Mucosa of descending colon (tissue), 3 donors: ENCODE measurements around the gene SLC38A5. TPM values are rescaled to one million over a fixed set of nuclear protein-coding genes. Genes with fewer than 3 reads are reported as not detected.
"Not testable (repeated sequence)": the region's sequence is repeated elsewhere in the genome, so short reads cannot be mapped to it uniquely, and the experiment has no call there.

Source experiments
- ATAC-seq: fragments of 200-7000 bp; cut with Tn5 transposase; one replicate; pipeline ENCODE4 v1.9.1; 2020; ENCODE audit warnings: mild to moderate bottlenecking, moderate library complexity
- DNase-seq, 3 donors: peaks; one replicate each; pipeline ENCODE4 v3.0.0-alpha.2; 2020
- H3K36me3 ChIP-seq: fragments of 200-600 bp; one replicate; pipeline ENCODE4 v1.8.0; 2021; ENCODE audit warnings: low read depth, mild to moderate bottlenecking
- H3K4me1 ChIP-seq: fragments of 200-600 bp; one replicate; pipeline ENCODE4 v1.8.0; 2021; ENCODE audit warnings: low read depth, mild to moderate bottlenecking
- H3K4me3 ChIP-seq: fragments of 200-600 bp; one replicate; pipeline ENCODE4 v1.8.0; 2021; ENCODE audit warnings: mild to moderate bottlenecking
- H3K9me3 ChIP-seq: fragments of 200-600 bp; one replicate; pipeline ENCODE4 v1.8.0; 2021; ENCODE audit warnings: mild to moderate bottlenecking
- intact Hi-C, 2 donors: fragments of 100-400 bp; cut with DNase I in 1 of 2; cut with micrococcal nuclease in 1 of 2; formaldehyde crosslinking; loops; one replicate each; pipeline versions ENCODE4 v1.11.0 to v1.11.1; 2022; cut with DNase I, micrococcal nuclease
- total RNA-seq, 3 donors: library from RNA; stranded (reverse); fragmentation: NEBNext Ultra II Directional in 2 of 3; extraction: Animal tissue kit (Norgen Biotek cat#: 25700) in 2 of 3; gene quantifications; one replicate each; pipeline versions ENCODE4 v1.2.1 to v1.2.4, GENCODE V29; 2021 to 2023
- TF ChIP-seq, protein P1 (sequence below): fragments of 200-600 bp; IDR thresholded peaks from one replicate; pipeline ENCODE4 v1.8.0; 2022; ENCODE audit warnings: antibody characterized with exemption, mild to moderate bottlenecking
- donor health status: DM: no; HTN: no; CAD: no; lungs with moderate emphysema.
- donor health status: DM: no; HTN: no; CAD: no.
- donor health status: DM: no; HTN: yes; CAD: no.

Gene SLC38A5
- total RNA-seq, 3 donors from 2014 or later, result 7.3 to 25.9 (median 9.7) TPM

DNA sequence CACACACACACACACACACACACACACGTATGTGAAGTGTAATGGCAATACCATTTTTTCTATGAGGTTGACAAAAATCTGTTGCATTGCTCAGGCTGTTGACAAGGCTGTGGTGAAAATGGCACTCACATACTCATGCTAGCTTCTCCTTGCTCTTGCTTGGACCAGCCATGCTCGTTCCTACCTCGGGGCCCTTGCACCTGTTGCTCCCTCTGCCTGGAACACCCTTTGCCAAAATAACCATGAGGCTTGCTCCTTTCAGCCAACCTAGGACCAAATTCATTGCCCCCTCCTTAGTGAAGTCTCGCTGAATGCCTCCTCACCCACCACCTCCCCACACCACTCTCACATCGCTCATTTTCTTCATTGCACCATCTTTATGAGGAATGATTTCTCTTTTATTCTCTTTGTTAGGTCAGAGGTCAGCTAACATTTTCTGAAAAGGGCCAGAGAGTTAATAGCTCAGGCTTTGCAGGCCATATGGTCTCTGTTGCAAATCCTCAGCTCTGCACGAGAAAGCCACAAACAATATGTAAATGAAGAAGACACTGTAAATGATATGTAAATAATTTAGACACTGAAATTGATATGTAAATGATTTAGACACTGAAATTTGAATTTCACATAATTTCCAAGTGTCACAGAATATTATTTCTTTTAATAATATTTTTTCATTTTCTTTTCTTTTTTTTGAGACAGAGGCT, 13.3 kb downstream of the SLC38A5 start:
- intact Hi-C loops, result no loop called here
- Histone ChIP-seq H3K4me3 (no peak overlapping the region), H3K4me1 (no peaks in the 10 kb centered on the region), H3K36me3 (no peaks in the 10 kb centered on the region), H3K9me3 (no peaks in the 10 kb centered on the region)
- ATAC-seq (no peak), DNase-seq (no peak)
- TF ChIP-seq, protein P1, sequence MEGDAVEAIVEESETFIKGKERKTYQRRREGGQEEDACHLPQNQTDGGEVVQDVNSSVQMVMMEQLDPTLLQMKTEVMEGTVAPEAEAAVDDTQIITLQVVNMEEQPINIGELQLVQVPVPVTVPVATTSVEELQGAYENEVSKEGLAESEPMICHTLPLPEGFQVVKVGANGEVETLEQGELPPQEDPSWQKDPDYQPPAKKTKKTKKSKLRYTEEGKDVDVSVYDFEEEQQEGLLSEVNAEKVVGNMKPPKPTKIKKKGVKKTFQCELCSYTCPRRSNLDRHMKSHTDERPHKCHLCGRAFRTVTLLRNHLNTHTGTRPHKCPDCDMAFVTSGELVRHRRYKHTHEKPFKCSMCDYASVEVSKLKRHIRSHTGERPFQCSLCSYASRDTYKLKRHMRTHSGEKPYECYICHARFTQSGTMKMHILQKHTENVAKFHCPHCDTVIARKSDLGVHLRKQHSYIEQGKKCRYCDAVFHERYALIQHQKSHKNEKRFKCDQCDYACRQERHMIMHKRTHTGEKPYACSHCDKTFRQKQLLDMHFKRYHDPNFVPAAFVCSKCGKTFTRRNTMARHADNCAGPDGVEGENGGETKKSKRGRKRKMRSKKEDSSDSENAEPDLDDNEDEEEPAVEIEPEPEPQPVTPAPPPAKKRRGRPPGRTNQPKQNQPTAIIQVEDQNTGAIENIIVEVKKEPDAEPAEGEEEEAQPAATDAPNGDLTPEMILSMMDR, result no peak

DNA sequence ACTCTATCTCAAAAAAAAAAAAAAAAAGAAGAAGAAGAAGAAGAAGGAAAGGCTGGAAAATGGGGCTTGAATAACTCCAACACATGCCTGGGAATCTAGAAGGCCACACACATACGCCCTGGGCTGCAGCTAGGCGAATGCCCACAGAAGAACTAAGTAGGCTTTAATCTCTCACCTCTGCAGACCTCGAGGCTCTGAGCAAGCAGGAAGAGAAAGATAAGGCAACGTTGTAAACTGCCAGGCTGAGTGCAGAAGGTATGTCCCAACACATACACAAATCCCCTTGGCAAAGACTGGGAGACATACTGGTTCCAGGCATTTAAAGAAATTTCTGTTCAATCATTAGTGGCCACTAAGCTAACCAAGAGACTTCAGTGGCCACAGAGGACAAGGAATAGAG, 18.4 kb downstream of the SLC38A5 start:
- ATAC-seq, result no peak
- Histone ChIP-seq H3K4me3 (no peak overlapping the region), H3K36me3 (no peaks in the 10 kb centered on the region), H3K4me1 (no peaks in the 10 kb centered on the region), H3K9me3 (no peaks in the 10 kb centered on the region)
- intact Hi-C loops, result no loop called here
- no peak for DNase-seq
- TF ChIP-seq, protein P1, result no peak

DNA sequence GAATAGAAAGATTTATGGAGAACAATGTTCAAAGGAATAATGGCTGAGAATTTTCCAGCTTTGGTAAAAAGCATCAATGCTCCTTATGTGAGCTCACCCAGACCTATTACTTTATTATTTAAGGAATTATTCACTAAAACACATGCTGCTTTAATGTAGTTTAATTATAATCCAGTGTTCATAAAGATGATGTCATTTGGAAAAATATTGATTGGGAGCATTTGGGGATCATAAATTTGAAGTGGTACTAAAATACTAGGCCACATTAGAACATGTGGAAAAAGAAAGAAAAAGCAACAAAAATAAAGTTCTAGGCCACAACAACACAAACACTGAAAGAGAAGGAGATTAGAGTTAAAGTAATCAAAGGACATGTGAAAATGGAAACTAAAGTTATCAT, 20.0 kb downstream of the SLC38A5 start:
- ATAC-seq (no peak), DNase-seq (no peak)
- Histone ChIP-seq H3K4me1 (no peaks in the 10 kb centered on the region), H3K4me3 (no peak overlapping the region), H3K9me3 (no peaks in the 10 kb centered on the region), H3K36me3 (no peaks in the 10 kb centered on the region)
- intact Hi-C loops, result no loop called here
- TF ChIP-seq, protein P1, result no peak

DNA sequence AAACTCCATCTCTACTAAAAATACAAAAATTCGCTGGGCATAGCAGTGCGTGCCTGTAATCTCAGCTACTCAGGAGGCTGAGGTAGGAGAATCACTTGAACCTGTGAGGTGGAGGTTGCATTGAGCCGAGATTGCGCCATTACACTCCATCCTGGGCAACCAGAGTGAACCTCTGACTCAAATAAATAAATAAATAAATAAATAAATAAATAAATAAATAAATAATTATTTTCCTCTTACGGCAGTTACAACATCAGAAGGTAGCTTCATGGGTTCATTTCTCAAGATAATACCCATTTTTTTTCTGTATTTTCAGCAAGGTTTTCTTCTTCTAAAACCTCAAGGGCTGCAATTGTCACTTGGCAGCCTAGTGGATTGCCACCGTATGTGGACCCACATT, 22.9 kb downstream of the SLC38A5 start:
- H3K9me3 ChIP-seq, result not testable (repeated sequence)

DNA sequence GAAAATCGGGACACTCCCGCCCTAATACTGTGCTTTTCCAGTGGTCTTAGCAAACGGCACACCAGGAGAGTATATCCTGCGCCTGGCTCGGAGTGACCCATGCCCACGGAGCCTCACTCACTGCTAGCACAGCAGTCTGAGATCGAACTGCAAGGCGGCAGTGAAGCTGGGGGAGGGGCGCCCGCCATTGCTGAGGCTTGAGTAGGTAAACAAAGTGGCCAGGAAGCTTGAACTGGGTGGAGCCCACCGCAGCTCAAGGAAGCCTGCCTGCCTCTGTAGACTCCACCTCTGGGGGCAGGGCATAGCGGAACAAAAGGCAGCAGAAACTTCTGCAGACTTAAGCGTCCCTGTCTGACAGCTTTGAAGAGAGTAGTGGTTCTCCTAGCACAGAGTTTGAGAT, 36.3 kb downstream of the SLC38A5 start:
- H3K4me3 ChIP-seq, H3K4me1 ChIP-seq, intact Hi-C loops, ATAC-seq, H3K9me3 ChIP-seq, H3K36me3 ChIP-seq: not testable (repeated sequence)
- peak; percentile 2 to 51 (median 27) for DNase-seq

More for the DNA sequence above, 22.9 kb downstream of the SLC38A5 start:
- H3K4me1 ChIP-seq, H3K36me3 ChIP-seq, intact Hi-C loops, H3K4me3 ChIP-seq, ATAC-seq, DNase-seq: not testable (repeated sequence)

DNA sequence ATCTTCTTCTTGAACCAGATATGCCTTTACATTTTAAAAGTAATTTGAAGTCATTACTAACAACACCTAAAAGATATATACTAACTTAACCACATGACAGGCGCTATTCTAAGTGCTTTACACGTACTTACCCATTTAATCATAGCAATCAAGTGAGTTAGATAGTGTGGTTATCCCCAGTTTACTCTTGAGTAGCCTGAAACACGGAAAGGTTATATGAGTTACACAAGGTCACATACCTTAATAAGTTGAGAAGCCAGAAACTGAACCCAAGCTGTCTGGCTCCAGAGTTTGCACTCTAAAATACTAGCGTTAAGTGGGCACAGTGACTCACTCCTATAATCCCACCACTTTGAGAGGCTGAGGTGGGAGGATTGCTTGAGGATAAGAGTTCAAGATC, 39.9 kb downstream of the SLC38A5 start:
- H3K4me3 ChIP-seq, DNase-seq, ATAC-seq, H3K9me3 ChIP-seq, H3K36me3 ChIP-seq, H3K4me1 ChIP-seq, intact Hi-C loops: not testable (repeated sequence)

DNA sequence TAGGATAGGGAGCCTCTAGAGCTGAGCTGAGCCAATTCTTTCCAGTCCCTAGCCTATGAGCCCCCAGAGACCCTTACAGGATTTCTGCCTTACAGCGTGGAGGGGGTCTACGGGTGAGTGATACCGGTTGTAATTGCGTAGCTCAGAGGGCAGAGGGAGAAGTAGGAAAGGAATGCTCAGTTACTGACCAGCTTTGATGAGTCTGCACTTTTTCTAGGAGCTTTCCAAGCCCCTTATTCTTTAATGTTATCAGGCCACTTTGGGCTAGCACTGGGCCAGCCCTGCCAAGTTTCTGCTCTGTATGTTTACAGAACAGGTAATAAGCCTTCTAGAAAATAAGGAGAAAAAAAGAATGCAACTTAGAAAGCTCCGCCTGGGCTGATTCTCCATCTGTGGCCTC, 40.5 kb downstream of the SLC38A5 start:
- ATAC-seq, H3K4me3 ChIP-seq, H3K36me3 ChIP-seq, DNase-seq, intact Hi-C loops, H3K4me1 ChIP-seq, H3K9me3 ChIP-seq: not testable (repeated sequence)

DNA sequence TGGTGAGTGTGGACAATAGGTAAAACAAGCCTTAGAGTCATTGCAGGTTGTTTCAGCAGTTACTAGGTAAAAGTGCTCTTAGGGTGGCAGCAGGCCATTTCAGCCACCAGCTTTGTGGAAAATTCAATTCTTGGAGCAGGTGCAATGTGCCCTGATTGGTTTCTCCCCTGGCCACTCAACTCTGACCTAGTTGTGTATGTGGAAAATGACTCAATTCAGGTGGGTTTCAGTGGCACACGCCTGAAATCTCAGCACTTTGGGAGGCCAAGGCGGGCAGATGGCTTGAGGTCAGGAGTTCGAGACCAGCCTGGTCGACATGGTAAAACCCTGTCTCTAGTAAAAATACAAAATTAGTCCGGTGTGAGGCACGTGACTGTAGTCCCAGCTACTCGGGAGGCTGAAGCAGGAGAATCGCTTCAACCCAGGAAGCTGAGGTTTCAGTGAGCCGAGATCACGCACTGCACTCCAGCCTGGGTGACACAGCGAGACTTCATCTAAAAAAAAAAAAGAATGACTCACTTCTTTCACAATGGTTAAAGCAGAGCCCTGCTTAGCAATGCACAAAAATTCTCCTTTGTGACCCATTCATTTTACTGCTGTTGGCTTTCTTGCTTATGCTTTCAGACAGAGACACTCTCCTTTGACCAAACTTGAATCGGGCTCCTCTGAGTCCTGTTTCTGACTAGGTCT, 42.9 kb downstream of the SLC38A5 start:
- ATAC-seq, H3K9me3 ChIP-seq, H3K36me3 ChIP-seq, H3K4me3 ChIP-seq, H3K4me1 ChIP-seq, intact Hi-C loops, DNase-seq: not testable (repeated sequence)

DNA sequence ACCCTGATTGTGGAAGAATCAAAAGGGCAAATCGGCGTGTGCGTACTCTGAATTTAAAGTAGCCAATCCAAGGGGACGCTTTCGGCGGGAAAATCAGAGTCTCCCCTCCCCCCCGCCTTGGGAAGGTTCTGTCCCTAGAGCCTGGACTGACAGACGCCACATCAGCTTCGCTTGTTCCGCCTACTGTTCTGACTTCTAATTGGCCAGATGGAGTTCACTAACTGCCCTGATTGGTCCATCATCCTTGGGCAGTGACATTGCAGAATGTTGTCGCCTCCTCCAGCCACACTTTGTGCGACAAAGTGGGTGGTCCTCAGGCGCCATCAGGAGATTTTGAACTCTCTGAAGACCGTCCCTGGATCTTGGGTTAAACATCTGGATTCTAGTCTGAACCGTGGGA, 58.2 kb downstream of the SLC38A5 start, which contains the start of gene SSX4B:
Gene SSX4B, minus strand, starts transcription at position 101 of the 400 bp plus-strand sequence. CDS start 588 bp downstream, outside the sequence.
- not testable (repeated sequence) for ATAC-seq

More for the DNA sequence above, 58.2 kb downstream of the SLC38A5 start, which contains the start of gene SSX4B:
- H3K4me1 ChIP-seq, H3K4me3 ChIP-seq, H3K9me3 ChIP-seq, intact Hi-C loops, DNase-seq, H3K36me3 ChIP-seq: not testable (repeated sequence)
